Measurements from ENCODE around the gene CEP112. TPM values are rescaled to one million over a fixed set of nuclear protein-coding genes. Genes with fewer than 3 reads are reported as not detected.

Gene CEP112
- total and polyA plus RNA-seq, 2 of the 13 experiments (the other 11 are each of a cell fraction or from before 2014, with no cell fraction given): 1.2 to 3.4 TPM

GRCh38 chr17:65785109-65785508 is 406.8 kb downstream of the CEP112 start (continued):
- no peak for TF ChIP-seq ZNF780A (CRISPR knock-in tag; IDR thresholded peaks at IDR 0.05)
- no peak for TF ChIP-seq KDM5B (CRISPR knock-in tag; IDR thresholded peaks at IDR 0.05; ENCODE audit: borderline replicate concordance)
- peak; percentile 97 for TF ChIP-seq MAFF (IDR thresholded peaks at IDR 0.05; ENCODE audit: low read depth, low read length)
- TF ChIP-seq ZNF510 (CRISPR knock-in tag; IDR thresholded peaks at IDR 0.05; ENCODE audit: low read depth): no peak
- no peak for TF ChIP-seq ZXDC (CRISPR knock-in tag; IDR thresholded peaks at IDR 0.05)
- TF ChIP-seq, protein P1, sequence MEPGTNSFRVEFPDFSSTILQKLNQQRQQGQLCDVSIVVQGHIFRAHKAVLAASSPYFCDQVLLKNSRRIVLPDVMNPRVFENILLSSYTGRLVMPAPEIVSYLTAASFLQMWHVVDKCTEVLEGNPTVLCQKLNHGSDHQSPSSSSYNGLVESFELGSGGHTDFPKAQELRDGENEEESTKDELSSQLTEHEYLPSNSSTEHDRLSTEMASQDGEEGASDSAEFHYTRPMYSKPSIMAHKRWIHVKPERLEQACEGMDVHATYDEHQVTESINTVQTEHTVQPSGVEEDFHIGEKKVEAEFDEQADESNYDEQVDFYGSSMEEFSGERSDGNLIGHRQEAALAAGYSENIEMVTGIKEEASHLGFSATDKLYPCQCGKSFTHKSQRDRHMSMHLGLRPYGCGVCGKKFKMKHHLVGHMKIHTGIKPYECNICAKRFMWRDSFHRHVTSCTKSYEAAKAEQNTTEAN (CRISPR knock-in tag; conservative IDR thresholded peaks at IDR 0.05): 0 out of 2 replicates have a peak, but pooled peaks have one; percentile 38
- TF ChIP-seq MED1 (CRISPR knock-in tag; IDR thresholded peaks at IDR 0.05): peak; percentile 83
- 0 out of 2 replicates have a peak, but pooled peaks have one; percentile 16 for TF ChIP-seq SSRP1 (CRISPR knock-in tag; IDR thresholded peaks at IDR 0.05)
- TF ChIP-seq ZBTB37 (CRISPR knock-in tag; IDR thresholded peaks at IDR 0.05): peak; percentile 53; the same call in 1 of the 2 replicates
- TF ChIP-seq MTA1 (CRISPR knock-in tag; IDR thresholded peaks at IDR 0.05; ENCODE audit: borderline replicate concordance): no peak
- TF ChIP-seq MXD4 (CRISPR knock-in tag; IDR thresholded peaks at IDR 0.05): 0 out of 2 replicates have a peak, but pooled peaks have one; percentile 25
- TF ChIP-seq ZNF101 (CRISPR knock-in tag; IDR thresholded peaks at IDR 0.05; ENCODE audit: borderline replicate concordance, low read depth): no peak
- no peak for TF ChIP-seq ZNF850 (CRISPR knock-in tag; conservative IDR thresholded peaks at IDR 0.05)
- TF ChIP-seq CREM (IDR thresholded peaks at IDR 0.05): peak; percentile 76
- TF ChIP-seq CREM (CRISPR knock-in tag; IDR thresholded peaks at IDR 0.05): no peak
- TF ChIP-seq KDM6A (CRISPR knock-in tag; IDR thresholded peaks at IDR 0.05; ENCODE audit: low read depth): no peak
- TF ChIP-seq NFIC (IDR thresholded peaks at IDR 0.05; ENCODE audit: low read length): peak; percentile 83; the same call in 1 of the 2 replicates
- TF ChIP-seq ZNF441 (CRISPR knock-in tag; IDR thresholded peaks at IDR 0.05; ENCODE audit: borderline replicate concordance): no peak
- peak; percentile 62 for TF ChIP-seq THAP11 (CRISPR knock-in tag; IDR thresholded peaks at IDR 0.05)
- TF ChIP-seq ZKSCAN1 (IDR thresholded peaks at IDR 0.05; ENCODE audit: low read length): no peak
- no peak for TF ChIP-seq ZNF883 (CRISPR knock-in tag; IDR thresholded peaks at IDR 0.05; ENCODE audit: not compliant biosample characterization)
- no peak for TF ChIP-seq PITX1 (CRISPR knock-in tag; IDR thresholded peaks at IDR 0.05)
- TF ChIP-seq IKZF5 (CRISPR knock-in tag; IDR thresholded peaks at IDR 0.05): no peak; the same call in 1 of the 2 replicates
- no peak for TF ChIP-seq ZNF572 (CRISPR knock-in tag; IDR thresholded peaks at IDR 0.05)
- TF ChIP-seq ZNF17 (CRISPR knock-in tag; IDR thresholded peaks at IDR 0.05): no peak
- TF ChIP-seq ZNF737 (CRISPR knock-in tag; IDR thresholded peaks at IDR 0.05; ENCODE audit: borderline replicate concordance): no peak
- no peak for TF ChIP-seq HNRNPUL1 (IDR thresholded peaks at IDR 0.05; ENCODE audit: low read depth, low read length)
- TF ChIP-seq MZF1 (CRISPR knock-in tag; IDR thresholded peaks at IDR 0.05; ENCODE audit: borderline replicate concordance): no peak

Measured in HepG2 (cell line).